ENCODE results near the gene PDCD6IP.

DNA sequence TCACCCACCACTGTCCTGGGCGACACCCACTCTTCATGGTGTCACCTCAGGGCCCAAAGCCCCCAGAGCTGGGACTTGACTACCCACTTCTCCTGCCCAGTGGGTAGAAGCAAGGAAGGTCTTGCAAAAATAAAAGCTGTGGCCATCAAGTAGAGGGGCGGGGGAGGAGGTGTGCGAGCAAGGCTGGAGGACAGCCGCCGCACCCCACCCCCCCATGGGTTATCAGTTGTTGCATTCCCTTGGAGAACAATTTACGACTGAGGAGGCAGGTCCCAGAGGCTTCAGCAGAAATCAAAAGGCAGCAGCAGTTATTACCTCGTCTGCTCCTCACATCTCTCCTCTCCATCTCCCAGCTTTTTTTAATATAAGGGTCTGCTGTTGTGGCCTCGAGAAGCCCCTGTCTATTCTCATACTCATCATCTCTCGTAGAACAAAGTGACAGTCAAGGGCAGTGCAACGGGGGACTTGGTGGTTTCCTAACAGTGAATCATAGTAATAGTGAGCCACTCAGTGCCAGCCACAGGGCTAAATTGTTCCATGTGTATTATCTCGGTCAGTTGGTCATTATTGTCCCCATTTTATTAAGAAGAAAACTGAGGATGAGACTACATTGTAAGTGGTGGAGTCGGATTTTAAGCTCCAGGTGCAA lies 116.4 kb downstream of the PDCD6IP start:
- TF ChIP-seq, protein P1, sequence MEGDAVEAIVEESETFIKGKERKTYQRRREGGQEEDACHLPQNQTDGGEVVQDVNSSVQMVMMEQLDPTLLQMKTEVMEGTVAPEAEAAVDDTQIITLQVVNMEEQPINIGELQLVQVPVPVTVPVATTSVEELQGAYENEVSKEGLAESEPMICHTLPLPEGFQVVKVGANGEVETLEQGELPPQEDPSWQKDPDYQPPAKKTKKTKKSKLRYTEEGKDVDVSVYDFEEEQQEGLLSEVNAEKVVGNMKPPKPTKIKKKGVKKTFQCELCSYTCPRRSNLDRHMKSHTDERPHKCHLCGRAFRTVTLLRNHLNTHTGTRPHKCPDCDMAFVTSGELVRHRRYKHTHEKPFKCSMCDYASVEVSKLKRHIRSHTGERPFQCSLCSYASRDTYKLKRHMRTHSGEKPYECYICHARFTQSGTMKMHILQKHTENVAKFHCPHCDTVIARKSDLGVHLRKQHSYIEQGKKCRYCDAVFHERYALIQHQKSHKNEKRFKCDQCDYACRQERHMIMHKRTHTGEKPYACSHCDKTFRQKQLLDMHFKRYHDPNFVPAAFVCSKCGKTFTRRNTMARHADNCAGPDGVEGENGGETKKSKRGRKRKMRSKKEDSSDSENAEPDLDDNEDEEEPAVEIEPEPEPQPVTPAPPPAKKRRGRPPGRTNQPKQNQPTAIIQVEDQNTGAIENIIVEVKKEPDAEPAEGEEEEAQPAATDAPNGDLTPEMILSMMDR (conservative IDR thresholded peaks at IDR 0.05; ENCODE audit: low read length) = no peak
- no peak for TF ChIP-seq EZH2phosphoT487 (IDR thresholded peaks at IDR 0.05; ENCODE audit: borderline replicate concordance)

Data from Loucy (cell line).